GM10266 (cell line): ENCODE data around the gene S1PR5.

Experiments
- DNase-seq: peaks from one replicate; pipeline ENCODE4 v3.0.0; 2012; ENCODE audit errors: extremely low spot score
- TF ChIP-seq, protein P1 (sequence below): IDR thresholded peaks from 2 replicates; pipeline ENCODE4 v1.5.1; 2012; ENCODE audit warnings: mild to moderate bottlenecking, low read depth; ENCODE audit not compliant: control insufficient read depth, insufficient read depth; ENCODE audit errors: missing control alignments

The S1PR5 gene

DNA sequence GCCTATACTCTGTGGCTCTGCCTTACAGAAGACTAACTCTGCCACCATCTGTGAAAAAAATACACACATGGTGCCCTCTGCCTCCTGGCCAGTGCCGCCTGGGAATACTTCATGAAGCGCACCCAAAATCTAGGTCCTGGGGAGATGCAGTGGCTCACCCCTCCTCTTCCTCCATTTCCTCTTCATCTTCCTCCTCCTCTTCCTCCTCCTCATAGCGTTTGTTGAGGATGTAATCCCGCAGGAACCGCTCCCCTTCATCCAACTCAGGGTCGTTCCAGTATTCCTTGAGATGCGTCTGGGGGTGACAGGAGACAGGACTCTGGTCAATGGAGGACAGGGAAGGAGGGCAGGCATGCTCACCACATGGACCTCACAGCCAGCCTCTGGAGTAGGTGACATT is 42.9 kb upstream of the S1PR5 start:
- DNase-seq, result no peak
- TF ChIP-seq, protein P1, sequence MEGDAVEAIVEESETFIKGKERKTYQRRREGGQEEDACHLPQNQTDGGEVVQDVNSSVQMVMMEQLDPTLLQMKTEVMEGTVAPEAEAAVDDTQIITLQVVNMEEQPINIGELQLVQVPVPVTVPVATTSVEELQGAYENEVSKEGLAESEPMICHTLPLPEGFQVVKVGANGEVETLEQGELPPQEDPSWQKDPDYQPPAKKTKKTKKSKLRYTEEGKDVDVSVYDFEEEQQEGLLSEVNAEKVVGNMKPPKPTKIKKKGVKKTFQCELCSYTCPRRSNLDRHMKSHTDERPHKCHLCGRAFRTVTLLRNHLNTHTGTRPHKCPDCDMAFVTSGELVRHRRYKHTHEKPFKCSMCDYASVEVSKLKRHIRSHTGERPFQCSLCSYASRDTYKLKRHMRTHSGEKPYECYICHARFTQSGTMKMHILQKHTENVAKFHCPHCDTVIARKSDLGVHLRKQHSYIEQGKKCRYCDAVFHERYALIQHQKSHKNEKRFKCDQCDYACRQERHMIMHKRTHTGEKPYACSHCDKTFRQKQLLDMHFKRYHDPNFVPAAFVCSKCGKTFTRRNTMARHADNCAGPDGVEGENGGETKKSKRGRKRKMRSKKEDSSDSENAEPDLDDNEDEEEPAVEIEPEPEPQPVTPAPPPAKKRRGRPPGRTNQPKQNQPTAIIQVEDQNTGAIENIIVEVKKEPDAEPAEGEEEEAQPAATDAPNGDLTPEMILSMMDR, result no peak

DNA sequence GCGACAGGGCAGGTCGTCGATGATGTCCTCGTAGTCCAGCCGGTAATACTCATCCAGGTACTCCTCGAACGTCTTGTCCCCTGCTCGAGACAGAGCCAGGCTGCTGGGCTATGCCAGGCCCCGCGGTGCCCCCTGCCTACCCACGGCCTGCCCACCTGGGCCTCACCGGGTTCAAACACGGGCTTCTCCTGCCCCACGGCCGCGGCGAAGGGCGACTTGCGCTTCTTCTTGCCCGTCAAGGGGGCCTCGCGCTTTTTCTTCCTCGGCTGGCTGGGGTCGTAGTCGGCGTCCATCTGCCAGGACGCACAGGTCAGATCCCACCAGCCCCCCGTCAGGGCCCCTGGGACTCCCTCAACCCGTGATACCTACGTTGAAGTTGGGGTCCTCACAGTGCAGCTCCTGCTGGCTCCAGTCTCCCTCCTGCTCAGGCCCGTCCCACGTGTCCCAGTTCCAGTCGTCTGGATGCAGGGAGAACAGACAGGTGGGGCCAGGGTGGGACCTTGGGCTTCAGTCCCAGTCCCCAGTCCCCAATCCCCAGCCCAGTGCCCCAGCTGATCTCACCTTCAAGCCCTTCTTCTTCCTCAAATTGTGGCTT is 40.5 kb upstream of the S1PR5 start:
- TF ChIP-seq, protein P1, result no peak
- DNase-seq, result peak; percentile 7

DNA sequence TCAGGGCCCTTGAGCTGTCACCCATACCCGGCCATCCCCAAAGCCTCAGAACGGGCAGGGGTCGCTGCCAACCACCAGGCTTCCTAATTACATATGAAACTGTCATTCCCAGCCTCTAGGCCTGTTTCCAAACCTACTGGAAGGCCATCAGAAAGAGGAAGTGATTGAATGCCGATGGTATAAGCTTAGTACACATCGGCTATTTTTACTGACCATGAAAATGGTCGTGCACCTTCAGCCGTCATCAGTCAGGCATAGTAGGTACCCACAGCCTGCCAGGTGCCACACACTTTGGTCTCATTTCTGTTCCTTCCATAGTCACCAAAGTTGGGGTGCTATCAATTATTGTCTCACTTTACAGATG is 38.3 kb upstream of the S1PR5 start:
- DNase-seq, result peak; percentile 10
- TF ChIP-seq, protein P1, result no peak

DNA sequence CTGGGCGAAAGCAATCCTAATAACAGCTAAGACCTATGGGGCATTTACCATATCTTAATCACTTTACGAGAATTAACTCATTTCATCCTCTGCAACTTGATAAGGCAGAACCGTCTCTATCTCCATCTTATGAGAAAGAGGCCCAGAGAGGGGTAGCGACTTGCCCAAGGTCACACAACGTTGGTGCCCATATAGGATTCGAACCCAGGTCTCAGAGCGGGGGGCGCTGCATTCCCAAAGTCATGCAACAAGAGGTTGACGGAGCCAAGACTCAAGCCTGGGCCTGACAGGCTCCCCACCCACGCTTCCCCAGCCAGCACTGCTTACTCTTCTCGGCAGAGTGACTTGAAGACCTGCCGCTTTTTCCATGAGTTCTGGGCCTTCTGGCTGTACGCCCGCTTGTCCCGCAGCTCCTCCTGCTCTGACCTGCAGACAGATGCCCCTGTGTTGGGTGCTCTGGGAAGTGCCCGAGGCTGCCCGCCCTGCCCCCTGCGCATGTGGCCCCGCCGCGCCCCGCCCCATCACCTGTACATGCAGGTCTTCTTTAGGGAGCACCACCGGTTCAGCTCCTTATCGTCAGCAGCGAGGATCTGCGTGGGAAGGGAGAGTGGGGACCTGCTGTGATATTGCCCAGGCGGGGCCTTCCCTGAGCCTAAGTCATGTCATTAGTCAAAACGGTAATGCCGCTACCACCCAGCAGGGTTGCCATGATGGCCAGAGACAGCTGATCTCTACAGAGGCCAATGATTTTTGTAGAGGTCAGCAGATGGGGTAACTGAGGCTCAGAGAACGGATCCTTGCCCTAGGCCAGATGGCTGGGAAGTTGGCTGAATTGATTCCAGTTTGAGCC is 37.7 kb upstream of the S1PR5 start:
- TF ChIP-seq, protein P1, result no peak
- DNase-seq, result peak; percentile 19

DNA sequence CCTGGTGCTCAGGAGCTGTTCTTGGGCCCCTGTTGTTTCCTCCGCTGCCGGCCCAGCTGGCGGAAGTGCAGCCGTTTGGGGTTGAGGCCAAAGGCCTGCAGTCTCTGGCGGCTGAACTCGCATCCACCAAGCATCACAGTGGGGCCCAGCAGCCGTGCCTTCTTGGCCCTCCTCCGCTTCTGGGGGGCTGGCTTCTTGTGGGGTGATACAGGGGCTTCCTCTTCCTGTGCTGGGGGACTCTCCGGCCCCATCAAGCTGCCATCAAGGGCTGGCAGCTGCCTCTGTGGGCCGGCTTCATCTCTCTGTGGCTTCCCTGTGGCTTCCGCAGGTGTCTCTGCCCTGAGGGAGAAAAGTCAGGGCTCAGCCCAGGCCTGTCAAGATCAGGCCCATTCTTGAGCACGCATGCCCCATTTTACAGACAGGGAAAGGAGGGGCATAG is 36.7 kb upstream of the S1PR5 start:
- TF ChIP-seq, protein P1, result no peak
- peak; percentile 85 for DNase-seq

DNA sequence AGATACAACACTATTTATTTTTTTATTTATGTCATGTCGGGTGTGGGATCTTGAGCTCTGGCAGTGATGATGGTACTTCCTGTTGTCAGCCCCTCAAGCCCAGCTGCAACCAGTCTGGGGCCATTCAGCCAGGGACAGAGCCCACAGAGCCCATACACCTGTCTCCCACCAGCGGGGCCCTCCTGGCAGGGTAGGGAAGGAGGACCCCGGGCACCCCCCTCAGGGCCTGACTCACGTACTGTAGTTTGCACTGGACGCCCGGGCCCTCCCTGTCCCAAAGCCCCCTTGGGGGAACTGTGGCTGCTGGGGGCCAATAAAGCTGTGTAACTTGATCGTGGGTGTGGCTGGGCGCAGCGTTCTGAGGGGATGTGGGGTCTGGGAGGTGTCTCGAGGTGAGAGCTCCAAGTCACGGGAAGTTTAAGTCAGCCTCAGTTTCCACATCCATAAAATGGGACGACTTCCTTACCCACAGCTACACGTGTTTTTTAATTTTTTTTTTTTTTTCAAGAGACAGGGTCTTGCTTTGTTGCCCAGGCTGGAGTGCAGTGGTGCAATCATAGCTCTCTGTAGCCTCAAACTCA is 35.9 kb upstream of the S1PR5 start:
- DNase-seq, result no peak
- TF ChIP-seq, protein P1, result no peak

DNA sequence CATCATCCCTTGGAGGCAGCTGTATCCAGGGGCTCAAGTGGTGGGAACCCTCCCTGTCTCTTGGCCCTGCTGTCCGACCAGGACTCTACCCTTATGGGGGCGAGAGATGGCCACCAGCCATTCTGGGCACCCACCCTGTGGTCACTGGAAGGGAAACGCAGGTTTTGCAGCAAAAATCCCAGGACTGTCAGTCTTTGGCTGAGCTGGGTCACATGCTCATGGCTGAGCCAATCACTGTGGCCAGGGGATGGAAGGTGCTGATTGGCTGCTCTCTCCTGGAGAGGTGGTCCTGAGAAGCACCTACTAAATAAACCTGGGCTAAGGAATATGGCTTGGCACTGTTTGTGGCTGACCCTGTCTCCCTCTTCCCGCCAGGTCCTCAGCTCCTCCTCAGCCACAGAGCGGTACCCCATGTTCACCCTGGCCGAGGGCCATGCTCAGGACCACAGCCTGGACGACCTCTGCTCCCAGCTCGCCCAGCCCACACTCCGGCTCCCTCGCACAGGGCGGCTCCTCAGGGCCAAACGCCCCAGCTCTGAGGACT is 35.3 kb upstream of the S1PR5 start:
- DNase-seq, result no peak
- TF ChIP-seq, protein P1, result no peak
